Subcutaneous abdominal adipose tissue (tissue), 5 donors: Measurements from ENCODE around the gene MRGPRF.

Experiments
- H3K27ac ChIP-seq: one replicate; pipeline ENCODE4 v1.7.0; 2013; ENCODE audit warnings: low read depth, mild to moderate bottlenecking, inconsistent platforms, low read length, moderate library complexity
- H3K27me3 ChIP-seq, 5 donors: one replicate each; pipeline ENCODE4 v1.7.0; 2013; ENCODE audit warnings: low read length in 5 of 5, inconsistent platforms in 1 of 5; ENCODE audit not compliant: control insufficient read depth in 5 of 5, insufficient read depth in 4 of 5
- H3K36me3 ChIP-seq, 5 donors: one replicate each; pipeline ENCODE4 v1.7.0; 2013; ENCODE audit warnings: low read length in 5 of 5; ENCODE audit not compliant: control insufficient read depth in 5 of 5, insufficient read depth in 5 of 5
- H3K4me1 ChIP-seq, 5 donors: one replicate each; pipeline ENCODE4 v1.7.0; 2013; ENCODE audit warnings: low read length in 5 of 5, mild to moderate bottlenecking in 3 of 5, moderate library complexity in 1 of 5; ENCODE audit not compliant: control insufficient read depth in 5 of 5, insufficient read depth in 5 of 5
- H3K4me3 ChIP-seq, 5 donors: one replicate each; pipeline ENCODE4 v1.7.0; 2013; ENCODE audit warnings: low read length in 5 of 5, low read depth in 1 of 5
- H3K9ac ChIP-seq, 5 donors: one replicate each; pipeline ENCODE4 v1.7.0; 2013; ENCODE audit warnings: low read length in 5 of 5, mild to moderate bottlenecking in 4 of 5, moderate library complexity in 3 of 5
- H3K9me3 ChIP-seq, 5 donors: one replicate each; pipeline ENCODE4 v1.7.0; 2013; ENCODE audit warnings: low read length in 5 of 5; ENCODE audit not compliant: control insufficient read depth in 5 of 5
- donor health status: healthy.
- donor health status: healthy.
- donor health status: healthy.
- donor health status: healthy.
- donor health status: healthy.

The MRGPRF gene

DNA sequence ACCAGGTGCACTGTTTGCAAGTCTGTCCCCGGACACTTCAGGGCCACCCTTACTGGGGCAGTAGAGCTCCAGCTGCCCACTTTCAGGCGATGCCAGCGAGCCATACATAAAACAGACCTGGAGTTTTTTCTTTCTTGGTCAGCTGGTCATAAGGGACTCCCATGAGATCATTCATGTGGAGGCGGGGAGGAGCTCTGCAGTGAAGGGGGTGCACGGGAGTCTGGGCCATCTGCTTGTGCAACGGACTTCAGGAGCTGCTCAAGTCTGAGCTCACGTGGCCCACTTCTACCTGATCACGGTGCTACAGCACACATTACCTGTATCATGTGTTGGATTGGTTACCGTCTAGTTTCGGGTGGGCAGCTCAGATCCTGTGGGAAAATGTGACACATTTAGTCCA lies 9.2 kb upstream of the MRGPRF start:
- H3K4me1 ChIP-seq = peaks cover 0 to 10% (median 5%) of the 10 kb centered on the region in 5 donors
- H3K27ac ChIP-seq = no peak overlapping the region
- no peak overlapping the region for H3K4me3 ChIP-seq
- H3K9me3 ChIP-seq = no peaks in the 10 kb centered on the region
- peaks cover 0 to 2% (median 0%) of the 10 kb centered on the region in 5 donors for H3K27me3 ChIP-seq
- no peak overlapping the region for H3K9ac ChIP-seq
- no peaks in the 10 kb centered on the region for H3K36me3 ChIP-seq

GRCh38 chr11:69018924-69019323 lies 5.9 kb upstream of the MRGPRF start:
- Histone ChIP-seq H3K27ac (no peak overlapping the region), H3K9me3 (no peaks in the 10 kb centered on the region), H3K9ac (no peak overlapping the region), H3K4me3 (no peak overlapping the region), H3K36me3 (no peaks in the 10 kb centered on the region), H3K27me3 (peaks cover 0 to 22% (median 6%) of the 10 kb centered on the region in 5 donors), H3K4me1 (peaks cover 2 to 19% (median 16%) of the 10 kb centered on the region in 5 donors)

DNA sequence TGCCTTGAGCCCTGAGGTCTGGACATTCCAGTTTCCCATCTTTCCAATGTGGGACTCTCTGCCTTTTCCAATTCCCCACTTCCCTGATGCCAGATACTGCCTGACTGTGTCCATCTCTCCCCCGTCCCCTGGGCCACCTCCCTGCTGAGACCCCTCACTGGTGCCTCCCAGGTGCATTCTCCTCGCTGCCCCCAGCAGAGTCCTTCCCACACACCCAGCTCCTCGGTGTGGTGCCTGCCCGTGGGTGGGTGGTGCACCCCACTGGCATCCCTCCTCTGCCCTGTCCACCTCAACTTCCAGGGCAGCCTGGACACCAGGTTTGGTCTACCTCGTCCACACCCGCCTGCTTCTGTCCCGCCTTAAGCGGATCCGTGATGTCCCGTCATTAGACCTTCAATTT lies 4.9 kb upstream of the MRGPRF start:
- Histone ChIP-seq H3K27me3 (peaks cover 0 to 30% (median 6%) of the 10 kb centered on the region in 5 donors), H3K4me3 (no peak overlapping the region), H3K36me3 (no peaks in the 10 kb centered on the region), H3K27ac (no peak overlapping the region), H3K4me1 (peaks cover 2 to 29% (median 23%) of the 10 kb centered on the region in 5 donors), H3K9ac (no peak overlapping the region), H3K9me3 (no peaks in the 10 kb centered on the region)

DNA sequence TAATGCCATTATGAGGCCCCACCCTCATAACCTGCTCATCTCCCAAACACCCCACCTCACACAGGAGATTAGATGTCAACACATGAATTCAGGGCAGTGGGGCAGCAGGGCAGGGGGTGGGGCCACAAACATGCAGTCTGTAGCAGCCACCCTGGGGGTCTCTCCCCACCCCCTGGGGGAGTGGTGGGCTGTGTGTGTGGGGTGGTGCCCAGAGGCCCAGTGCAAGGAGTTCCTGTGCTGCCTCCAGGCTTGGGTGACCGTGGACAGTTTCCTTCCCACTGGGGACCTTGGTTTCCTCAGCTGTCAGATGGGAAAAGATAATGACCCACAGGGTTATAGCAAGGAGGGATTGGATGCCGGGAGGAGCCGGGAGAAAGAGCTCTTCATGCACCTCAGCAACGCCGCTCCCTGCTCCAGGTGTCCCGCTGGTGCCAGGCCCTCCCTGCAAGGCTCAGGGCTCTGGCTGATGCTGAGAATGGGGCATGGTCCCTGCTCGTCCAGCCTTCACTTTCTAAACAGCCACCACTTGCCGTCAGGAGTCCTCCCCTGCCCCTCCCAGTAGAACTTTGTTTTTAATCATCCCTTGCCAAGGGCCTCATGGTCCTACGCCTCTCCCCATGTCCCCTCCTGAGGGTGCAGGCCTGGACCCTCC lies 2.0 kb upstream of the MRGPRF start:
- H3K9me3 ChIP-seq = no peaks in the 10 kb centered on the region
- H3K4me3 ChIP-seq = no peak overlapping the region
- H3K36me3 ChIP-seq = no peaks in the 10 kb centered on the region
- H3K27me3 ChIP-seq = peaks cover 3 to 55% (median 7%) of the 10 kb centered on the region in 5 donors
- peaks cover 4 to 53% (median 45%) of the 10 kb centered on the region in 5 donors for H3K4me1 ChIP-seq
- no peak overlapping the region for H3K9ac ChIP-seq
- peak overlapping the region; percentile 50 for H3K27ac ChIP-seq

DNA sequence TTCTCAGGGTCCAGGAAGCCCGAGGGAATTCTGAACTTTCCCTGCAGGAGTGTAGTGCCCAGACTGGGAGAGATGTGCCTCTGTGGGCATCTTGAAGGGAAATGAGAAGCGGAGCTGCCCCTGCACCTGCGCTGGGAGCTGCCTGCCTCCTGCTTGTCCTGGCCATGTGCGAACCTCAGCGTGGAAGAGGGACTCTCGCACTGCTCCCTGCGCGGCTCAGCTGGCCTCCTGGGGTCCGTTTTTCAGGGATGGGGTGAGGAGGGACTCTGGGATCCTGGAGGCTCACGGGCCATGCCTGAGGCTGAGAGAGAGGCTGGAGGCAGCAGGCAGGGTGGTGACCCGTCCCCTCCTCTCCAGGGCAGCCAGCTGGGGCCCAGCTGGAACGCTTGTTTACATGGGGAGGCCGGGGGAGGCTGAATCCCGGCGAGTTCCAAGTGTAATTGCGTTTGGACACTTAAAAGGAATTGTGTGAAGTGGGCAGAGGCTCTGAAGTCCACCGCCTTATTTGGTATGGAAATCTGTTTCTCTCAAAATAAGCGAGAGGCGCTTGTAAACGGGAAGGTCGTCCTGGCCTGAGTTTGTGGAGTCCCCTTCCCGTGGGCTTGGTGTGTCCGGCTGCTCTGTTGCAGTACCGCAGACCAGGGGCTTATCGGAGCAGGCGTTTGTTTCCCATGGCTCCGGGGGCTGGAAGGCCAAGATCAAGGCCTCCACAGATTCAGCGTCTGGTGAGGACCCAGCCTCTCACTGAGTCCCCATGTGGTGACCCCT lies 1.2 kb upstream of the MRGPRF start:
- H3K27ac ChIP-seq = peak overlapping the region; percentile 50
- peak overlapping the region in 3 of 5 donors; percentile 11 to 30 (median 13) for H3K4me3 ChIP-seq
- no peaks in the 10 kb centered on the region for H3K9me3 ChIP-seq
- H3K9ac ChIP-seq = peak overlapping the region in 1 of 5 donors; percentile 30
- peaks cover 3 to 56% (median 7%) of the 10 kb centered on the region in 5 donors for H3K27me3 ChIP-seq
- no peaks in the 10 kb centered on the region for H3K36me3 ChIP-seq
- peaks cover 6 to 61% (median 52%) of the 10 kb centered on the region in 5 donors for H3K4me1 ChIP-seq

DNA sequence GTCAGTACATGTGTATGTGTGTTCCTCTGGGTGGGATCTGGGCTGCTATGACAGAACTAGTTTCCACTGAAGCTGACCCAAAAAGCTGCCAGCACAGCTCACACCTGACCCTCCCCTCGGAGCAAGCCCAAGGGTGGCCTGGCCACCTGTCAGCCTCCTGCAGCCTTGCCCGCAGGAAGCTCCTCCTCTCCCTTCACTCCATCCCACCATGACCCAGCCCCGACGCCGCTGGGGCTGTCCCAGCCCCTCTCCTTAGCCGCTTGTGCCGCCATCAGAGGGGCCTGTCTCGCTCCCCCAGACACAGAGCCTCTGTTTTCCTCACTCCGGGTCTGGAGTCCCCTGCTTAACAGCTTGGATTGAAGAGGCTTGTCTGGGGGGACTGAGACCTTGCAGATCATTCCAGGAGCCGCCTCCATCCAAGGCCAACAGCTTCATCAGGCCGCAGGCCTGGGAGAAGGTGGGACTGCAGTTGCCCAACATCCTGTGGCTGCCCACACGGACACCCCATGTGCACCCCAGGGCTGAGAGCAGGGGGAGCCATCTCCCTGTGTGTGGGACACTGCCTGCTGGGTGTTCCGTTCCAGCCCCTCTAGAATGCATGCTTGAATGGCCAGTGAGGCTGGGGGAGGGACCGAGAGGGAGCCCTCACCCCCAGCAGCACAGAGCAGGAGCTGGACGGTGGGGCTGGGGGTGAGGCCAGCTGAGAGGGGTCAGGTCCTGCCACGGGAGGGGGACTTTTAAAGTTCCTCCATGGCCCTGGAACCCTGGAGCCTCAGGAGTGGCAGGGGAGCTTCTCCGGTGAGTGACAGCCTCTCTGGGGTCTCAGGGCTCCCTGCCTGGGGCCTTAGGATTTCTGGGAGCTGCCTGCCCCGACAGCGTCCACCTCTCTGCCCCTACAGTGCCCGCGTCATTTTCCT lies 696 bp downstream of the MRGPRF start:
- no peaks in the 10 kb centered on the region for H3K9me3 ChIP-seq
- peaks cover 3 to 56% (median 7%) of the 10 kb centered on the region in 5 donors for H3K27me3 ChIP-seq
- H3K4me1 ChIP-seq = peaks cover 8 to 75% (median 70%) of the 10 kb centered on the region in 5 donors
- H3K36me3 ChIP-seq = no peaks in the 10 kb centered on the region
- H3K27ac ChIP-seq = peak overlapping the region; percentile 60
- H3K4me3 ChIP-seq = peak overlapping the region; percentile 30 to 69 (median 63)
- H3K9ac ChIP-seq = peak overlapping the region in 3 of 5 donors; percentile 47 to 63 (median 58)

DNA sequence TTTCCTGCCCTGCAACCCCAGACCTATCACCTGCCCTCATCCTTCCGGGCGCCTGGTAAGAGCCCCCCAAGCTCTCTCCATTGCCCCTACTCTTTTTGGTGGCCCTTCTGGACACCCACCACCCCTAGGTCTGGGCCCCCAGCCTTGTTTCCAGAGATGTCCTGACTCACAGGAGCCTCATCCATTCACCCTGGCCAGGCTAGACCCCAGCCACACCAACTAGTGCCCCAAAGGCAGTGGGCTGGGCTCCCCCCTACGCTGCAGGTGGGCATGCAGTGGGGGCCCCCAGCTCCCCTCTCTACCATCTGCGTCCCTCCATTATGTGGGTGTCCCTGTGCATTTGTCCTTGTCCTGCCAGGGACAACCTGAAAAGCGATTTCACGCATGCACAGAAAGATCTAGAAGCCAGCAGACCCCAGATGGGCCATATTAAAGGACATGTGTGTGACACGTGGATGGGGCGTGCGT lies 1.4 kb downstream of the MRGPRF start:
- H3K4me3 ChIP-seq = peak overlapping the region; percentile 43 to 69 (median 63)
- H3K36me3 ChIP-seq = no peaks in the 10 kb centered on the region
- no peaks in the 10 kb centered on the region for H3K9me3 ChIP-seq
- peaks cover 8 to 80% (median 72%) of the 10 kb centered on the region in 5 donors for H3K4me1 ChIP-seq
- H3K27ac ChIP-seq = peak overlapping the region; percentile 60
- peaks cover 3 to 56% (median 7%) of the 10 kb centered on the region in 5 donors for H3K27me3 ChIP-seq
- H3K9ac ChIP-seq = peak overlapping the region in 3 of 5 donors; percentile 47 to 66 (median 58)

- Histone ChIP-seq H3K4me3 (peak overlapping the region; percentile 49 to 69 (median 63)), H3K4me1 (peaks cover 8 to 80% (median 72%) of the 10 kb centered on the region in 5 donors), H3K27me3 (peaks cover 3 to 53% (median 7%) of the 10 kb centered on the region in 5 donors), H3K36me3 (no peaks in the 10 kb centered on the region), H3K9ac (peak overlapping the region in 2 of 5 donors; percentile 51 to 66), H3K27ac (peak overlapping the region; percentile 60), H3K9me3 (no peaks in the 10 kb centered on the region)
These were observed 2.0 kb downstream of the MRGPRF start for GRCh38 chr11:69010964-69011623.

GRCh38 chr11:69010361-69010891 lies 2.6 kb downstream of the MRGPRF start:
- Histone ChIP-seq H3K36me3 (peaks cover 0 to 7% (median 2%) of the 10 kb centered on the region in 5 donors), H3K9ac (peak overlapping the region in 3 of 5 donors; percentile 20 to 51 (median 23)), H3K27me3 (peaks cover 3 to 54% (median 7%) of the 10 kb centered on the region in 5 donors), H3K4me3 (peak overlapping the region; percentile 5 to 69 (median 63)), H3K27ac (peak overlapping the region; percentile 60), H3K9me3 (no peaks in the 10 kb centered on the region), H3K4me1 (peaks cover 8 to 80% (median 72%) of the 10 kb centered on the region in 5 donors)
